Liver (tissue), 3 donors: Measurements from ENCODE around the gene ZKSCAN4.

Experiments
- CTCF ChIP-seq: fragments of 150-350 bp; IDR thresholded peaks from 2 replicates; pipeline ENCODE4 v1.5.1; 2017; ENCODE audit warnings: improper control_type of control experiment, low read depth, low read length; ENCODE audit not compliant: missing input control
- MAX ChIP-seq: IDR thresholded peaks from 2 replicates; pipeline ENCODE4 v1.6.1; 2016; ENCODE audit warnings: antibody characterized with exemption
- SP1 ChIP-seq: IDR thresholded peaks from 2 replicates; pipeline ENCODE4 v1.6.1; 2018; ENCODE audit warnings: antibody characterized with exemption, mild to moderate bottlenecking
- donor health status: healthy.
- donor health status: healthy.

- TF ChIP-seq SP1 (no peak), CTCF (no peak), MAX (no peak)
Measured at GRCh38 chr6:28206527-28206926, 45.5 kb downstream of the ZKSCAN4 start.
